SK-N-SH (cell line): Measurements from ENCODE around the gene UNC50. TPM values are rescaled to one million over a fixed set of nuclear protein-coding genes. Genes with fewer than 3 reads are reported as not detected.

Source experiments
- CTCF ChIA-PET: fragments of 300-600, 350-600 bp; formaldehyde crosslinking; extraction: SDS; loops from one replicate; lab custom pipeline; 2021; lab: Yijun Ruan, JAX
- POLR2A ChIA-PET: fragments of 350-600 bp; sonication (Branson Sonifier 250); formaldehyde crosslinking; extraction: SDS; loops from one replicate; lab custom pipeline; 2020; ENCODE audit warnings: antibody characterized with exemption, inconsistent platforms; lab: Yijun Ruan, JAX
- DNase-seq: peaks from one replicate; pipeline ENCODE4 v3.0.0; 2012
- H2AFZ ChIP-seq: fragments of 200-600 bp; sonication (generic); 2 replicates; pipeline ENCODE4 v1.8.1; 2016; ENCODE audit warnings: antibody characterized with exemption, mild to moderate bottlenecking, low read depth
- H3F3A ChIP-seq: fragments of 200-600 bp; sonication (generic); replicated peaks from 2 replicates; pipeline ENCODE3; 2016; ENCODE audit warnings: antibody characterized with exemption, mild to moderate bottlenecking; ENCODE audit not compliant: insufficient read depth
- H3K27ac ChIP-seq, 2 experiments: fragments of 200-500 bp in 1 of 2; fragments of 200-600 bp in 1 of 2; sonication (Bioruptor generic) in 1 of 2; sonication (generic), shearing (Covaris generic) in 1 of 2; 2 replicates each; pipeline versions ENCODE4 v1.5.1 to v1.6.1; 2014 to 2016; ENCODE audit warnings: low read depth in 2 of 2, inconsistent platforms in 1 of 2, low read length in 1 of 2, mild to moderate bottlenecking in 1 of 2, mixed read lengths in 1 of 2
- H3K27me3 ChIP-seq: fragments of 200-600 bp; sonication (generic), shearing (Covaris generic); 2 replicates; pipeline ENCODE4 v1.6.1; 2016; ENCODE audit warnings: mixed run types; ENCODE audit not compliant: insufficient read depth
- H3K36me3 ChIP-seq, 2 experiments: fragments of 200-500 bp in 1 of 2; fragments of 200-600 bp in 1 of 2; sonication (Bioruptor generic) in 1 of 2; sonication (generic) in 1 of 2; replicated peaks in 1 of 2; 2 replicates each; pipeline versions ENCODE3 to v1.5.1; 2014 to 2016; ENCODE audit warnings: low read length in 1 of 2, mild to moderate bottlenecking in 1 of 2; ENCODE audit not compliant: insufficient read depth in 2 of 2, control insufficient read depth in 1 of 2
- H3K4me1 ChIP-seq, 2 experiments: fragments of 200-500 bp in 1 of 2; fragments of 200-600 bp in 1 of 2; sonication (Bioruptor generic) in 1 of 2; sonication (generic), shearing (Covaris generic) in 1 of 2; 2 replicates each; pipeline versions ENCODE4 v1.5.1 to v1.6.1; 2014 to 2016; ENCODE audit warnings: low read depth in 1 of 2, low read length in 1 of 2, mixed run types in 1 of 2; ENCODE audit not compliant: insufficient read depth in 2 of 2, control insufficient read depth in 1 of 2
- H3K4me2 ChIP-seq: fragments of 200-600 bp; sonication (generic), shearing (Covaris generic); 2 replicates; pipeline ENCODE4 v1.6.1; 2017; ENCODE audit warnings: mixed run types
- H3K4me3 ChIP-seq, 2 experiments: fragments of 200-500 bp in 1 of 2; fragments of 200-600 bp in 1 of 2; sonication (Bioruptor generic) in 1 of 2; sonication (generic), shearing (Covaris generic) in 1 of 2; 2 replicates each; pipeline versions ENCODE4 v1.5.1 to v1.8.1; 2014 to 2016; ENCODE audit warnings: low read depth in 2 of 2, inconsistent platforms in 1 of 2, low read length in 1 of 2, mild to moderate bottlenecking in 1 of 2, mixed read lengths in 1 of 2, moderate library complexity in 1 of 2
- H3K79me2 ChIP-seq: fragments of 200-600 bp; sonication (generic); 2 replicates; pipeline ENCODE4 v1.8.1; 2017; ENCODE audit warnings: mild to moderate bottlenecking; ENCODE audit not compliant: insufficient read depth
- H3K9ac ChIP-seq: fragments of 200-600 bp; sonication (generic); 2 replicates; pipeline ENCODE4 v1.6.1; 2017; ENCODE audit warnings: mixed run types
- H3K9me2 ChIP-seq: fragments of 200-600 bp; sonication (generic); 2 replicates; pipeline ENCODE4 v1.6.1; 2017; ENCODE audit warnings: mixed run types
- H3K9me3 ChIP-seq: fragments of 200-600 bp; sonication (generic); 2 replicates; pipeline ENCODE4 v1.6.1; 2017; ENCODE audit warnings: mixed run types, mild to moderate bottlenecking, moderate library complexity
- H4K20me1 ChIP-seq: fragments of 200-600 bp; sonication (generic); 2 replicates; pipeline ENCODE4 v1.6.1; 2017; ENCODE audit warnings: mild to moderate bottlenecking, mixed run types; ENCODE audit not compliant: insufficient read depth
- ELF1 ChIP-seq: IDR thresholded peaks from 2 replicates; pipeline ENCODE4 v1.4.0; 2012
- EP300 ChIP-seq, 2 experiments: IDR thresholded peaks; 2 replicates each; pipeline versions ENCODE4 v1.4.0 to v1.6.1; 2012; ENCODE audit warnings: borderline replicate concordance in 1 of 2, low read depth in 1 of 2, low read length in 1 of 2
- EZH2phosphoT487 ChIP-seq: fragments of 200-600 bp; sonication (generic); IDR thresholded peaks from 2 replicates; pipeline ENCODE4 v1.6.1; 2017; ENCODE audit warnings: low read depth, mixed run types, mild to moderate bottlenecking, antibody characterized with exemption, moderate library complexity, borderline replicate concordance
- FOSL2 ChIP-seq: IDR thresholded peaks from 2 replicates; pipeline ENCODE4 v1.4.0; 2012; ENCODE audit warnings: low read depth, mild to moderate bottlenecking, moderate library complexity, borderline replicate concordance
- GABPA ChIP-seq: IDR thresholded peaks from 2 replicates; pipeline ENCODE4 v1.4.0; 2012; ENCODE audit warnings: low read depth, mild to moderate bottlenecking
- JUND ChIP-seq: IDR thresholded peaks from 2 replicates; pipeline ENCODE4 v1.4.0; 2012
- MEF2A ChIP-seq: IDR thresholded peaks from 2 replicates; pipeline ENCODE4 v1.4.0; 2012; ENCODE audit warnings: low read depth, borderline replicate concordance
- POLR2AphosphoS5 ChIP-seq: IDR thresholded peaks from 2 replicates; pipeline ENCODE4 v1.6.1; 2012; ENCODE audit warnings: low read depth, low read length
- RAD21 ChIP-seq: IDR thresholded peaks from 2 replicates; pipeline ENCODE4 v1.6.1; 2012; ENCODE audit warnings: mild to moderate bottlenecking, low read length
- TAF1 ChIP-seq: IDR thresholded peaks from 2 replicates; pipeline ENCODE4 v1.6.1; 2012; ENCODE audit warnings: low read depth, mild to moderate bottlenecking, low read length, moderate library complexity, borderline replicate concordance
- TEAD4 ChIP-seq: IDR thresholded peaks from 2 replicates; pipeline ENCODE4 v1.4.0; 2012; ENCODE audit warnings: mild to moderate bottlenecking, borderline replicate concordance; ENCODE audit not compliant: insufficient read depth
- WGBS: methylation state at CpG from one replicate; pipeline ENCODE4 v1.1.6; 2017; ENCODE audit warnings: low lambda C conversion rate; 5-methylcytosine and 5-hydroxymethylcytosine counted together
- polyA plus RNA-seq, 3 experiments: library from polyadenylated mRNA; depleted of rRNA; stranded (reverse); fragments of >200 nt; gene quantifications; 2 replicates each; pipeline ENCODE4 v1.2.3, GENCODE V29; 2012
- TF ChIP-seq, protein P1 (sequence below): fragments of 150-350 bp; IDR thresholded peaks from 2 replicates; pipeline ENCODE4 v1.6.1; 2017; ENCODE audit warnings: antibody characterized with exemption, low read length, low read depth, borderline replicate concordance
- TF ChIP-seq, protein P2 (sequence below): IDR thresholded peaks from 2 replicates; pipeline ENCODE4; 2012
- TF ChIP-seq, protein P3 (sequence below): fragments of 150-350 bp; IDR thresholded peaks from 2 replicates; pipeline ENCODE4 v1.6.1; 2016; ENCODE audit warnings: mild to moderate bottlenecking, low read depth, low read length
- TF ChIP-seq, protein P4 (sequence below): IDR thresholded peaks from 2 replicates; pipeline ENCODE4 v1.4.0; 2012; ENCODE audit warnings: low read depth, borderline replicate concordance

UNC50 gene
- polyA plus RNA-seq, 1 of the 3 experiments (the other 2 are of a cell fraction) = 46.9 TPM

DNA sequence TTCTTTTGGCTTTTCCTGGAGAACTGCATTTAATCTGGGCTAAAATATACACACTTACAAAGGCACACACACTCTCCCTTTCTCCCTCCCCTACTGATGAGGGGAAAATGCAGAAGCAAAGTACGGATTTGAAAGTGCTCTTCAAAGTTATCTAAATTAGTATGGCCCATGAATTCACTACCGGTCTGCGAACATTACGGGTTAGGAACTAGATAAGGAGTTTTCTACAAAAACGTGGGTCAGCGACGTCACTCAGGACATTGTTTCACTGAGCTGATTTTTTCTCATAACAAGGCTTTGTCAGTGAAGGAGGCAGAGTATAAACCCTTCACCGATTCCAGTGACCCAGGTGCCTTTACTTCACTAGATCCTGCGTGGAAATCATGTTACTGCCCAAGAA lies 47.4 kb upstream of the UNC50 start:
- no peak for DNase-seq
- Histone ChIP-seq H3K27me3 (no peaks in the 10 kb centered on the region), H4K20me1 (no peaks in the 10 kb centered on the region), H2AFZ (no peak overlapping the region), H3K9me3 (no peaks in the 10 kb centered on the region), H3K36me3 (peaks cover 8 to 49% of the 10 kb centered on the region in 2 experiments), H3K4me3 (no peak overlapping the region), H3K4me1 (peaks cover 7 to 9% of the 10 kb centered on the region in 2 experiments; a peak in 2 of 4 replicates), H3K9ac (no peak overlapping the region), H3K9me2 (no peaks in the 10 kb centered on the region), H3F3A (peaks cover 8% of the 10 kb centered on the region), H3K79me2 (no peaks in the 10 kb centered on the region), H3K27ac (peak overlapping the region in 1 of 2 experiments; percentile 51; a peak in 1 of 4 replicates), H3K4me2 (no peak overlapping the region)
- TF ChIP-seq TAF1 (no peak), EP300 (IDR thresholded peaks at IDR 0.05; ENCODE audit: borderline replicate concordance in 1 of 2, low read depth in 1 of 2, low read length in 1 of 2) (no peak), GABPA (no peak), FOSL2 (no peak), POLR2AphosphoS5 (no peak), EZH2phosphoT487 (no peak), JUND (no peak), MEF2A (no peak), TEAD4 (no peak), ELF1 (no peak), RAD21 (no peak)
- TF ChIP-seq, protein P1, sequence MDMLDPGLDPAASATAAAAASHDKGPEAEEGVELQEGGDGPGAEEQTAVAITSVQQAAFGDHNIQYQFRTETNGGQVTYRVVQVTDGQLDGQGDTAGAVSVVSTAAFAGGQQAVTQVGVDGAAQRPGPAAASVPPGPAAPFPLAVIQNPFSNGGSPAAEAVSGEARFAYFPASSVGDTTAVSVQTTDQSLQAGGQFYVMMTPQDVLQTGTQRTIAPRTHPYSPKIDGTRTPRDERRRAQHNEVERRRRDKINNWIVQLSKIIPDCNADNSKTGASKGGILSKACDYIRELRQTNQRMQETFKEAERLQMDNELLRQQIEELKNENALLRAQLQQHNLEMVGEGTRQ = no peak
- TF ChIP-seq, protein P2, sequence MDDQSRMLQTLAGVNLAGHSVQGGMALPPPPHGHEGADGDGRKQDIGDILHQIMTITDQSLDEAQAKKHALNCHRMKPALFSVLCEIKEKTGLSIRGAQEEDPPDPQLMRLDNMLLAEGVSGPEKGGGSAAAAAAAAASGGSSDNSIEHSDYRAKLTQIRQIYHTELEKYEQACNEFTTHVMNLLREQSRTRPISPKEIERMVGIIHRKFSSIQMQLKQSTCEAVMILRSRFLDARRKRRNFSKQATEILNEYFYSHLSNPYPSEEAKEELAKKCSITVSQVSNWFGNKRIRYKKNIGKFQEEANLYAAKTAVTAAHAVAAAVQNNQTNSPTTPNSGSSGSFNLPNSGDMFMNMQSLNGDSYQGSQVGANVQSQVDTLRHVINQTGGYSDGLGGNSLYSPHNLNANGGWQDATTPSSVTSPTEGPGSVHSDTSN = no peak
- TF ChIP-seq, protein P3, sequence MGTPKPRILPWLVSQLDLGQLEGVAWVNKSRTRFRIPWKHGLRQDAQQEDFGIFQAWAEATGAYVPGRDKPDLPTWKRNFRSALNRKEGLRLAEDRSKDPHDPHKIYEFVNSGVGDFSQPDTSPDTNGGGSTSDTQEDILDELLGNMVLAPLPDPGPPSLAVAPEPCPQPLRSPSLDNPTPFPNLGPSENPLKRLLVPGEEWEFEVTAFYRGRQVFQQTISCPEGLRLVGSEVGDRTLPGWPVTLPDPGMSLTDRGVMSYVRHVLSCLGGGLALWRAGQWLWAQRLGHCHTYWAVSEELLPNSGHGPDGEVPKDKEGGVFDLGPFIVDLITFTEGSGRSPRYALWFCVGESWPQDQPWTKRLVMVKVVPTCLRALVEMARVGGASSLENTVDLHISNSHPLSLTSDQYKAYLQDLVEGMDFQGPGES = no peak
- TF ChIP-seq, protein P4, sequence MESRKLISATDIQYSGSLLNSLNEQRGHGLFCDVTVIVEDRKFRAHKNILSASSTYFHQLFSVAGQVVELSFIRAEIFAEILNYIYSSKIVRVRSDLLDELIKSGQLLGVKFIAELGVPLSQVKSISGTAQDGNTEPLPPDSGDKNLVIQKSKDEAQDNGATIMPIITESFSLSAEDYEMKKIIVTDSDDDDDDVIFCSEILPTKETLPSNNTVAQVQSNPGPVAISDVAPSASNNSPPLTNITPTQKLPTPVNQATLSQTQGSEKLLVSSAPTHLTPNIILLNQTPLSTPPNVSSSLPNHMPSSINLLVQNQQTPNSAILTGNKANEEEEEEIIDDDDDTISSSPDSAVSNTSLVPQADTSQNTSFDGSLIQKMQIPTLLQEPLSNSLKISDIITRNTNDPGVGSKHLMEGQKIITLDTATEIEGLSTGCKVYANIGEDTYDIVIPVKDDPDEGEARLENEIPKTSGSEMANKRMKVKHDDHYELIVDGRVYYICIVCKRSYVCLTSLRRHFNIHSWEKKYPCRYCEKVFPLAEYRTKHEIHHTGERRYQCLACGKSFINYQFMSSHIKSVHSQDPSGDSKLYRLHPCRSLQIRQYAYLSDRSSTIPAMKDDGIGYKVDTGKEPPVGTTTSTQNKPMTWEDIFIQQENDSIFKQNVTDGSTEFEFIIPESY = no peak
- WGBS = 96% methylated on average over 9 of the region's 9 CpGs
- CTCF ChIA-PET = interaction anchor here (1.1 to 2.7 kb wide), 4 partner anchors 8 to 73 kb away, joined by 3 to 14 read pairs (median 4); no protein-coding TSS in a partner anchor
- POLR2A ChIA-PET = no interaction called here
